Neural cell (in vitro differentiated cells): ENCODE measurements around the gene TMEM53. TPM values are rescaled to one million over a fixed set of nuclear protein-coding genes. Genes with fewer than 3 reads are reported as not detected.

Source experiments
- H2AFZ ChIP-seq: fragments of 200-600, 300-800 bp; sonication (generic), shearing (Covaris generic); 2 replicates; pipeline ENCODE4 v1.6.0; 2014; ENCODE audit warnings: low read depth, mild to moderate bottlenecking, antibody characterized with exemption, low read length, moderate library complexity
- H3F3A ChIP-seq: fragments of 200-600 bp; shearing (Covaris generic); 2 replicates; pipeline ENCODE4 v1.6.1; 2016; ENCODE audit warnings: mild to moderate bottlenecking, moderate library complexity, mixed read lengths, antibody characterized with exemption, low read length; ENCODE audit not compliant: insufficient read depth, poor library complexity, severe bottlenecking
- H3K27ac ChIP-seq: fragments of 200-600, 300-800 bp; sonication (generic), shearing (Covaris generic); 2 replicates; pipeline ENCODE4 v1.5.1; 2014; ENCODE audit warnings: mild to moderate bottlenecking, low read length, moderate library complexity
- H3K27me3 ChIP-seq: fragments of 300-800, 200-600 bp; sonication (generic), shearing (Covaris generic); 2 replicates; pipeline ENCODE4 v1.6.0; 2014; ENCODE audit warnings: mild to moderate bottlenecking, low read depth, low read length, moderate library complexity; ENCODE audit not compliant: insufficient read depth
- H3K36me3 ChIP-seq: fragments of 300-800, 200-600 bp; sonication (generic), shearing (Covaris generic); 2 replicates; pipeline ENCODE4 v1.5.1; 2014; ENCODE audit warnings: mild to moderate bottlenecking, antibody characterized with exemption, low read length, moderate library complexity; ENCODE audit not compliant: insufficient read depth
- H3K4me2 ChIP-seq: fragments of 300-800, 200-600 bp; sonication (generic), shearing (Covaris generic); 2 replicates; pipeline ENCODE4 v1.6.0; 2014; ENCODE audit warnings: mild to moderate bottlenecking, low read length
- H3K4me3 ChIP-seq: fragments of 300-800, 200-600 bp; sonication (generic), shearing (Covaris generic); 2 replicates; pipeline ENCODE4 v1.5.1; 2014; ENCODE audit warnings: mild to moderate bottlenecking, low read length, moderate library complexity
- H3K79me2 ChIP-seq: fragments of 200-600 bp; shearing (Covaris generic); replicated peaks from 2 replicates; pipeline ENCODE4 v1.6.0; 2014; ENCODE audit warnings: mild to moderate bottlenecking, low read length, moderate library complexity; ENCODE audit not compliant: insufficient read depth
- H3K9ac ChIP-seq: fragments of 300-800, 200-600 bp; sonication (generic), shearing (Covaris generic); 2 replicates; pipeline ENCODE4 v1.6.1; 2016; ENCODE audit warnings: mild to moderate bottlenecking, low read length, mixed read lengths
- H3K9me2 ChIP-seq: fragments of 200-600 bp; shearing (Covaris generic); 2 replicates; pipeline ENCODE4 v1.6.1; 2016; ENCODE audit warnings: mild to moderate bottlenecking, low read length, mixed read lengths; ENCODE audit not compliant: insufficient read depth
- H3K9me3 ChIP-seq: fragments of 200-600, 300-800 bp; sonication (generic), shearing (Covaris generic); 2 replicates; pipeline ENCODE4 v1.6.1; 2016; ENCODE audit warnings: mild to moderate bottlenecking, mixed run types, low read length, moderate library complexity, mixed read lengths
- H4K20me1 ChIP-seq: fragments of 200-600 bp; shearing (Covaris generic); 2 replicates; pipeline ENCODE4 v1.6.1; 2016; ENCODE audit warnings: mild to moderate bottlenecking, mixed run types; ENCODE audit not compliant: insufficient read depth
- CTCF ChIP-seq: fragments of 450-650 bp; IDR thresholded peaks from 2 replicates; pipeline ENCODE4 v1.5.1; 2014; ENCODE audit warnings: antibody characterized with exemption, mild to moderate bottlenecking, moderate library complexity; ENCODE audit not compliant: poor library complexity, severe bottlenecking
- EP300 ChIP-seq: fragments of 450-650 bp; conservative IDR thresholded peaks from 2 replicates; pipeline ENCODE4 v1.6.1; 2014; ENCODE audit warnings: antibody characterized with exemption, mild to moderate bottlenecking, moderate library complexity; ENCODE audit not compliant: poor library complexity, severe bottlenecking
- EZH2 ChIP-seq: fragments of 200-600, 300-800 bp; shearing (Covaris generic), sonication (generic); IDR thresholded peaks from 2 replicates; pipeline ENCODE4 v1.6.1; 2014; ENCODE audit warnings: antibody characterized with exemption, low read length, borderline replicate concordance, mild to moderate bottlenecking; ENCODE audit not compliant: insufficient read depth, poor library complexity, severe bottlenecking
- RAD21 ChIP-seq: fragments of 450-650 bp; conservative IDR thresholded peaks from 2 replicates; pipeline ENCODE4 v1.6.1; 2014; ENCODE audit warnings: antibody characterized with exemption, mild to moderate bottlenecking, moderate library complexity
- REST ChIP-seq: IDR thresholded peaks from 2 replicates; pipeline ENCODE4 v1.6.1; 2012; ENCODE audit warnings: borderline replicate concordance
- SMC3 ChIP-seq: fragments of 450-650 bp; conservative IDR thresholded peaks from 2 replicates; pipeline ENCODE4 v1.6.1; 2014; ENCODE audit warnings: antibody characterized with exemption, mild to moderate bottlenecking, moderate library complexity; ENCODE audit not compliant: poor library complexity
- polyA plus RNA-seq: library from polyadenylated mRNA; depleted of rRNA; stranded (reverse); fragments of >200 nt; gene quantifications from 2 replicates; pipeline ENCODE4 v1.2.3, GENCODE V29; 2014

The TMEM53 gene
- polyA plus RNA-seq, 1 donor from 2014 or later: 13.4 TPM

GRCh38 chr1:44613941-44614340 is 60.3 kb downstream of the TMEM53 start:
- no peak overlapping the region for H3K4me3 ChIP-seq
- H2AFZ ChIP-seq: no peak overlapping the region
- no peaks in the 10 kb centered on the region for H3K9me2 ChIP-seq
- no peaks in the 10 kb centered on the region for H3K9me3 ChIP-seq
- no peaks in the 10 kb centered on the region for H4K20me1 ChIP-seq
- H3K9ac ChIP-seq: no peak overlapping the region
- H3F3A ChIP-seq: no peaks in the 10 kb centered on the region
- no peak overlapping the region for H3K27ac ChIP-seq
- H3K79me2 ChIP-seq: no peaks in the 10 kb centered on the region
- TF ChIP-seq EP300: no peak
- no peak for TF ChIP-seq EZH2
- TF ChIP-seq RAD21: no peak
- no peak for TF ChIP-seq CTCF
- no peak for TF ChIP-seq SMC3
- no peak overlapping the region for H3K4me2 ChIP-seq
- peaks cover 33% of the 10 kb centered on the region for H3K27me3 ChIP-seq
- no peaks in the 10 kb centered on the region for H3K36me3 ChIP-seq

GRCh38 chr1:44611866-44612265 is 62.4 kb downstream of the TMEM53 start:
- Histone ChIP-seq H4K20me1 (no peaks in the 10 kb centered on the region), H3K9me2 (no peaks in the 10 kb centered on the region), H3K79me2 (no peaks in the 10 kb centered on the region), H3K27me3 (peaks cover 13% of the 10 kb centered on the region), H3K4me2 (no peak overlapping the region), H2AFZ (no peak overlapping the region), H3K36me3 (no peaks in the 10 kb centered on the region), H3K9ac (no peak overlapping the region), H3K27ac (no peak overlapping the region), H3F3A (no peaks in the 10 kb centered on the region), H3K4me3 (no peak overlapping the region), H3K9me3 (no peaks in the 10 kb centered on the region)
- no peak for TF ChIP-seq RAD21

- Histone ChIP-seq H3K9ac (no peak overlapping the region), H3K79me2 (no peaks in the 10 kb centered on the region), H3K9me2 (no peaks in the 10 kb centered on the region), H3K36me3 (no peaks in the 10 kb centered on the region), H3K27ac (no peak overlapping the region), H4K20me1 (no peaks in the 10 kb centered on the region), H3K27me3 (peaks cover 8% of the 10 kb centered on the region), H2AFZ (no peak overlapping the region), H3K9me3 (no peaks in the 10 kb centered on the region), H3F3A (no peaks in the 10 kb centered on the region), H3K4me3 (no peak overlapping the region), H3K4me2 (no peak overlapping the region)
- TF ChIP-seq CTCF: no peak
- no peak for TF ChIP-seq REST
- no peak for TF ChIP-seq EP300
Observed at GRCh38 chr1:44611419-44611818, 62.9 kb downstream of the TMEM53 start.
